Left ventricle myocardium inferior (tissue), 1 donor: ENCODE results near the gene GBX1. TPM values are rescaled to one million over a fixed set of nuclear protein-coding genes. Genes with fewer than 3 reads are reported as not detected.

Experiments used
- DNase-seq: peaks from one replicate; pipeline ENCODE4 v3.0.0-alpha.2; 2020
- H3K27ac ChIP-seq: fragments of 200-600 bp; replicated peaks from 2 replicates; pipeline ENCODE4 v1.8.0; 2021
- H3K27me3 ChIP-seq: fragments of 200-600 bp; 2 replicates; pipeline ENCODE4 v1.8.0; 2021; ENCODE audit warnings: low read depth
- H3K36me3 ChIP-seq: fragments of 200-600 bp; 2 replicates; pipeline ENCODE4 v1.8.0; 2021
- H3K4me1 ChIP-seq: fragments of 200-600 bp; 2 replicates; pipeline ENCODE4 v1.8.0; 2021
- H3K4me3 ChIP-seq: fragments of 200-600 bp; 2 replicates; pipeline ENCODE4 v1.8.0; 2021; ENCODE audit warnings: mild to moderate bottlenecking, moderate library complexity
- H3K9me3 ChIP-seq: fragments of 200-600 bp; replicated peaks from 2 replicates; pipeline ENCODE4 v1.8.0; 2021
- intact Hi-C: fragments of 100-400 bp; cut with micrococcal nuclease; formaldehyde crosslinking; loops from one replicate; pipeline ENCODE4 v1.11.0; 2022
- long read RNA-seq: library from polyadenylated mRNA; unstranded; transcript quantifications from one replicate; pipeline ENCODE4 v2.0.0, GENCODE V29; 2021
- total RNA-seq: library from RNA; stranded (reverse); fragmentation: NEBNext Ultra II Directional; extraction: Animal tissue kit (Norgen Biotek cat#: 25700); gene quantifications from one replicate; pipeline ENCODE4 v1.2.1, GENCODE V29; 2021
- TF ChIP-seq, protein P1 (sequence below): fragments of 200-600 bp; IDR thresholded peaks from 2 replicates; pipeline ENCODE4 v1.8.0; 2021; ENCODE audit warnings: antibody characterized with exemption, mild to moderate bottlenecking, borderline replicate concordance
- donor health status: DM: no; HTN: yes; CAD: no; lungs with severe emphysema.

The GBX1 gene
- total RNA-seq = 1.9 TPM
- long read RNA-seq, partial matches to known transcripts = 0 of 1 reads
- long read RNA-seq, other reads (novel, unspliced or antisense) = 1 of 1 reads

DNA sequence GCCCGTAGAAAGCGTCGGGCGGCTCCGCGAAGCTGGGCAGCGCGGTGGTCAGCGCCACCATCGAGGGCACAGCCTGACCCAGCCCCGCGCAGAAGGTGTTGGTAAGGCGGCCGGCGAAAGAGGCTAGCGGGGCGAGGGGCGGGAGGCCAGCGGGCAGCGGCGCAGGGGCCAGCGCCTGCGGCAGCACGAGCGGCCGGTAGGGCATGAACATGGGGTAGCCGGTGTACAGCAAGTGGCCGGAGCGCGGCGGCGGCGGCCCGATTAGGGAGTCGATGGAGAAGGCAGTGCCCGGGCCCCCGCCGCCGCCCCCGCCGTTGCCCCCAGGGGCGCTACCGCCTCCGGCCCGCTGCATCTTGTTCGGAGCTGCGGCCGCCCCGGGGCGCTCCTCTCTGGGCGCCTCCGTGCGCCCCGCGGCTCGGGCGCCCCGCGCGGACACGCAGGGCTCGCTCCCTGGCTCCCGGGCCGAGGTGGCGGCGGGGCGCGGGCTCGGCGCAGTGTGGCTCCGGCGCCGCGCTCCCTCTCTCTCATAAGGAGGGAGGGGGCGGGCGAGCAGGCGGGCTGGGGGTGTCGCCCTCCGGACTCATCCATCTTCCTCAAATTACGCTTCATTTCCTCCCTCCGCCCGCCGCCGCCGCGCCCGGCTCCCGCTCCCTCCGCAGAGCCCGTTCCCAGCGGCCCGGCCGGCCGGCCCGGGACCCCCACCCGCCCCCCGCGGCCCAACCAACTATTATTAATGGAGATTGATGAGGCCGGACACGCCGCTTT, at the start of gene GBX1:
GBX1 (minus strand) TSS at position 498 of the 765 bp plus-strand sequence; CDS start at position 352, 146 bp downstream.
- intact Hi-C loops = no loop called here
- H3K27me3 ChIP-seq = peaks cover 61% of the 10 kb centered on the region
- H3K9me3 ChIP-seq = no peaks in the 10 kb centered on the region
- TF ChIP-seq, protein P1, sequence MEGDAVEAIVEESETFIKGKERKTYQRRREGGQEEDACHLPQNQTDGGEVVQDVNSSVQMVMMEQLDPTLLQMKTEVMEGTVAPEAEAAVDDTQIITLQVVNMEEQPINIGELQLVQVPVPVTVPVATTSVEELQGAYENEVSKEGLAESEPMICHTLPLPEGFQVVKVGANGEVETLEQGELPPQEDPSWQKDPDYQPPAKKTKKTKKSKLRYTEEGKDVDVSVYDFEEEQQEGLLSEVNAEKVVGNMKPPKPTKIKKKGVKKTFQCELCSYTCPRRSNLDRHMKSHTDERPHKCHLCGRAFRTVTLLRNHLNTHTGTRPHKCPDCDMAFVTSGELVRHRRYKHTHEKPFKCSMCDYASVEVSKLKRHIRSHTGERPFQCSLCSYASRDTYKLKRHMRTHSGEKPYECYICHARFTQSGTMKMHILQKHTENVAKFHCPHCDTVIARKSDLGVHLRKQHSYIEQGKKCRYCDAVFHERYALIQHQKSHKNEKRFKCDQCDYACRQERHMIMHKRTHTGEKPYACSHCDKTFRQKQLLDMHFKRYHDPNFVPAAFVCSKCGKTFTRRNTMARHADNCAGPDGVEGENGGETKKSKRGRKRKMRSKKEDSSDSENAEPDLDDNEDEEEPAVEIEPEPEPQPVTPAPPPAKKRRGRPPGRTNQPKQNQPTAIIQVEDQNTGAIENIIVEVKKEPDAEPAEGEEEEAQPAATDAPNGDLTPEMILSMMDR = peak; percentile 44
- H3K36me3 ChIP-seq = no peaks in the 10 kb centered on the region
- H3K4me1 ChIP-seq = peaks cover 50% of the 10 kb centered on the region
- no peak within 1 kb of the TSS for H3K27ac ChIP-seq
- peak within 1 kb of the TSS; percentile 66 for H3K4me3 ChIP-seq
- DNase-seq = no peak

DNA sequence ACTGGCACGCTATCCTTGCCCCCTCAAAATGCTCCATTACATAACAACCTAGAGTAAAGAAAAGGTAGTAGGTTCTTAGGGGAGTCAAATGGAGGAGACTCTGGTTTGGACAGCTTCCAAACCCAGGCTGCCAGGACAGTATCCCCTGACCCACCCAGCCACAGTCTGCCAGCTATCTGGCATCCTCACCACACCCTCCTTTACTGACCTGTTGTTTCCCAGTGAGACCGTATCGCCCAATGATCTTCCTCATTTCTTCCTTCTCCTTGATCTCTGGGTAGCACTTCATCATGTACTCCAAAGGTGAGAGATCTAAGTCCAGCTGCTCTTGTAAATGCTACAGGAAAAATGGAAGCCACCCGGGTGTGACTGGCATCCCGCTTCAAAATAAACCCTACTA, 47.9 kb upstream of the GBX1 start:
- H3K27ac ChIP-seq = no peak overlapping the region
- intact Hi-C loops = no loop called here
- H3K36me3 ChIP-seq = peaks cover 73% of the 10 kb centered on the region
- no peaks in the 10 kb centered on the region for H3K4me1 ChIP-seq
- no peaks in the 10 kb centered on the region for H3K27me3 ChIP-seq
- DNase-seq = no peak
- H3K4me3 ChIP-seq = no peak overlapping the region
- TF ChIP-seq, protein P1 = no peak
- no peaks in the 10 kb centered on the region for H3K9me3 ChIP-seq

DNA sequence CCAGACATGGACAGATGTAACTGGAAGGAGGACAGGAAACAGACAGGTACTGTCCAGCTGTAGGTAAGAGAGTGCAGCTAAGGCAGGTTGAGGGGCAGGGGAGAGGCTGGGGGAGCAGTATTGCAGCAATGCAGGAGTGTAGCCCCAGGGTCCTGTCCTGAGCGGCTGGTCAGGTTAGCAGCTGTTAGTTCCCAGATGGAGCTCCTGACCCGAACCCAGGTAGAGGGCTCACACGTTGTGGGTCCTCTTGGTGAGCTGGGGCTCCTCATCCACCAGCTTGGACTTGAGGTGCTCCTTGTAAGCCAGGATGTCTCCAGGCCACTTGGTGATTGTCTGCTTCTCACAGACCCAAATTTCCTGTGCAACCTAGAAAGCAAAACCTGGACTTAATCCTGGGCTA, 46.3 kb upstream of the GBX1 start:
- Histone ChIP-seq H3K4me3 (no peak overlapping the region), H3K27ac (no peak overlapping the region), H3K27me3 (no peaks in the 10 kb centered on the region), H3K4me1 (no peaks in the 10 kb centered on the region), H3K9me3 (no peaks in the 10 kb centered on the region), H3K36me3 (peaks cover 58% of the 10 kb centered on the region)
- intact Hi-C loops = no loop called here
- TF ChIP-seq, protein P1 = no peak
- DNase-seq = no peak

DNA sequence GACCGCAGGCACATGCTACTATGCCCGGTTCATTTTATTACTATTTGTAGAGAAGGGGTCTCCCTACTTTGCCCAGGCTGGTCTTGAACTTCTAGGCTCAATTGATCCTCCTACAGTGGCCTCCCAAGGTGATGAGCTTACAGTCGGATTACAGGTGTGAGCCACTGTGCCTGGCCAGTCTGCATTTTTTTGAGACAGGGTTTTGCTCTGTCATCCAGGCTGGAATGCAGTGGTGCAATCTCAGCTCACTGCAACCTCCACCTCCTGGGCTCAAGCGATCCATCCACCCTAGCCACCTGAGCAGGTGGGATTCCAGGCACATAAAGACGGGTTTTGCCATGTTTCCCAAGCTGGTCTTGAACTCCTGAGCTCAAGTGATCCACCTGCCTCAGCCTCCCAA, 45.1 kb upstream of the GBX1 start:
- H3K9me3 ChIP-seq = no peaks in the 10 kb centered on the region
- DNase-seq = no peak
- H3K36me3 ChIP-seq = peaks cover 46% of the 10 kb centered on the region
- no peaks in the 10 kb centered on the region for H3K27me3 ChIP-seq
- intact Hi-C loops = no loop called here
- no peaks in the 10 kb centered on the region for H3K4me1 ChIP-seq
- TF ChIP-seq, protein P1 = no peak
- H3K4me3 ChIP-seq = no peak overlapping the region
- H3K27ac ChIP-seq = no peak overlapping the region

DNA sequence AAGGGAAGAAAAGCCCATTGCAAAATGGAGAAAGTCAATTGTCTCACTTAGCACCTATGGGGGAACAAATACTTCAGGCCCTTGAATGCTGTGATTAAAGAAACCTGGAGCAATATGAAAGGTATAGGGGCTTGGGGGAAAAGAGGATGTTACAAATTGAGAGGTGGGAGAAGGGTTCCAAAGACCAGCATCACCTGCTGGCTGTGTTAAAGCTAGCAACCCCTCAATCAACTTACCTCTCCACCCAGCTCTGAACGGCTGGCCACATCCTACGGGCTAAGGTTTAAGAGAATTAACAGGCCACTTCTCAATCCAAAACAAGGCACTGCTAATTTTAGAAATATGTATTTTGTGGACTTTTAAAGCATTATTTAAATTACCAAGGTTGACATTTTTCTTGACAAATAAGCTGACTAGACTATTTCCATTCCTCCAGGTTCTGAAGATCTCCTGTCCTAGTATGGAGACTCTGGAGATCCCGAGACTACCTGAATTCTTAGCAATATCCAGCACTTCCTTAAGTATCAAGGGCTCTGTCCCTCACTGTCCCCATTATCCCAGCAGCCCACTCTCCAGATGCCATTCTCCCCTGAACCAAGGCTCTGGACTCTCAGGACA, 43.8 kb upstream of the GBX1 start:
- no peak overlapping the region for H3K27ac ChIP-seq
- H3K9me3 ChIP-seq = no peaks in the 10 kb centered on the region
- TF ChIP-seq, protein P1 = no peak
- no peak overlapping the region for H3K4me3 ChIP-seq
- no peaks in the 10 kb centered on the region for H3K4me1 ChIP-seq
- no peak for DNase-seq
- H3K27me3 ChIP-seq = no peaks in the 10 kb centered on the region
- intact Hi-C loops = no loop called here
- H3K36me3 ChIP-seq = peaks cover 32% of the 10 kb centered on the region
